PFSK-1 (cell line): ENCODE data around the gene ZFAND3.

Experiments
- POLR2AphosphoS5 ChIP-seq: IDR thresholded peaks from 2 replicates; pipeline ENCODE4 v1.6.1; 2012; ENCODE audit warnings: low read depth, mild to moderate bottlenecking, control low read depth, low read length, moderate library complexity
- REST ChIP-seq, 2 experiments: IDR thresholded peaks; 2 replicates each; pipeline versions ENCODE4 v1.6.1 to v1.8.0; 2011 to 2012; ENCODE audit warnings: low read depth in 2 of 2, low read length in 2 of 2, control low read depth in 1 of 2, inconsistent platforms in 1 of 2, mild to moderate bottlenecking in 1 of 2, moderate library complexity in 1 of 2; ENCODE audit not compliant: insufficient read depth in 1 of 2
- SIN3A ChIP-seq: IDR thresholded peaks from 2 replicates; pipeline ENCODE4 v1.6.1; 2012; ENCODE audit warnings: mild to moderate bottlenecking, low read length, moderate library complexity, borderline replicate concordance; ENCODE audit not compliant: insufficient read depth
- TAF1 ChIP-seq: IDR thresholded peaks from 2 replicates; pipeline ENCODE4 v1.6.1; 2012; ENCODE audit warnings: low read length, control low read depth, borderline replicate concordance; ENCODE audit not compliant: insufficient read depth

GRCh38 chr6:38160831-38161230 is 341.3 kb downstream of the ZFAND3 start:
- TF ChIP-seq TAF1 (no peak), REST (IDR thresholded peaks at IDR 0.05; ENCODE audit: insufficient read depth in 1 of 2, low read depth in 2 of 2, low read length in 2 of 2) (no peak), SIN3A (no peak), POLR2AphosphoS5 (no peak)
